SU-DHL-6 (cell line): ENCODE results near the gene EPHA4.

ENCODE experiments used
- H2AFZ ChIP-seq: fragments of 200-600 bp; sonication (generic); 2 replicates; pipeline ENCODE4 v1.6.1; 2014; ENCODE audit warnings: low read depth, mild to moderate bottlenecking, moderate library complexity, mixed read lengths, antibody characterized with exemption, low read length; ENCODE audit not compliant: severe bottlenecking
- H3F3A ChIP-seq: fragments of 200-600 bp; shearing (Covaris generic); 2 replicates; pipeline ENCODE4 v1.6.0; 2016; ENCODE audit warnings: antibody characterized with exemption, mild to moderate bottlenecking; ENCODE audit not compliant: insufficient read depth
- H3K27ac ChIP-seq: fragments of 200-600 bp; sonication (generic); 2 replicates; pipeline ENCODE4 v1.5.1; 2016; ENCODE audit warnings: low read depth, mild to moderate bottlenecking, low read length, moderate library complexity, mixed read lengths
- H3K27me3 ChIP-seq: fragments of 200-600 bp; sonication (generic), shearing (Covaris generic); 2 replicates; pipeline ENCODE4 v1.6.0; 2014; ENCODE audit warnings: mild to moderate bottlenecking, low read length
- H3K36me3 ChIP-seq: fragments of 200-600 bp; sonication (generic); 2 replicates; pipeline ENCODE4 v1.6.1; 2014; ENCODE audit warnings: mild to moderate bottlenecking, low read length, mixed read lengths
- H3K4me2 ChIP-seq: fragments of 300-600, 200-600 bp; shearing (Covaris generic), sonication (generic); 2 replicates; pipeline ENCODE4 v1.6.0; 2014; ENCODE audit warnings: low read length, low read depth, mild to moderate bottlenecking; ENCODE audit not compliant: poor library complexity, severe bottlenecking
- H3K4me3 ChIP-seq: fragments of 200-600 bp; sonication (generic); 2 replicates; pipeline ENCODE4 v1.5.1; 2014; ENCODE audit warnings: antibody characterized with exemption, low read length, mild to moderate bottlenecking, mixed read lengths; ENCODE audit not compliant: insufficient read depth, poor library complexity, severe bottlenecking
- H3K79me2 ChIP-seq: fragments of 200-600 bp; sonication (generic); 2 replicates; pipeline ENCODE4 v1.6.1; 2014; ENCODE audit warnings: mild to moderate bottlenecking, low read length, moderate library complexity; ENCODE audit not compliant: insufficient read depth
- H3K9ac ChIP-seq: fragments of 200-600 bp; sonication (generic); 2 replicates; pipeline ENCODE4 v1.7.0; 2014; ENCODE audit warnings: mild to moderate bottlenecking, low read length
- H3K9me2 ChIP-seq: fragments of 200-600 bp; sonication (generic); replicated peaks from 2 replicates; pipeline ENCODE4 v1.6.1; 2014; ENCODE audit warnings: low read length; ENCODE audit not compliant: insufficient read depth
- H3K9me3 ChIP-seq: fragments of 200-600 bp; sonication (generic); 2 replicates; pipeline ENCODE4 v1.6.1; 2014; ENCODE audit warnings: low read length, mixed read lengths; ENCODE audit not compliant: insufficient read depth
- H4K20me1 ChIP-seq: fragments of 200-600 bp; sonication (generic); 2 replicates; pipeline ENCODE4 v1.6.1; 2014; ENCODE audit warnings: low read depth, mild to moderate bottlenecking, antibody characterized with exemption, low read length, moderate library complexity, mixed read lengths
- EZH2phosphoT487 ChIP-seq: fragments of 200-600 bp; sonication (generic), shearing (Covaris generic); conservative IDR thresholded peaks from 2 replicates; pipeline ENCODE4 v1.6.1; 2018; ENCODE audit warnings: mild to moderate bottlenecking, antibody characterized with exemption, low read length, moderate library complexity, mixed read lengths
- TF ChIP-seq, protein P1 (sequence below): fragments of 200-600 bp; sonication (generic); IDR thresholded peaks from one replicate; pipeline ENCODE4 v1.5.1; 2017; ENCODE audit warnings: antibody characterized with exemption, mild to moderate bottlenecking, low read length, moderate library complexity; ENCODE audit not compliant: insufficient read depth, poor library complexity, severe bottlenecking

The EPHA4 gene

DNA sequence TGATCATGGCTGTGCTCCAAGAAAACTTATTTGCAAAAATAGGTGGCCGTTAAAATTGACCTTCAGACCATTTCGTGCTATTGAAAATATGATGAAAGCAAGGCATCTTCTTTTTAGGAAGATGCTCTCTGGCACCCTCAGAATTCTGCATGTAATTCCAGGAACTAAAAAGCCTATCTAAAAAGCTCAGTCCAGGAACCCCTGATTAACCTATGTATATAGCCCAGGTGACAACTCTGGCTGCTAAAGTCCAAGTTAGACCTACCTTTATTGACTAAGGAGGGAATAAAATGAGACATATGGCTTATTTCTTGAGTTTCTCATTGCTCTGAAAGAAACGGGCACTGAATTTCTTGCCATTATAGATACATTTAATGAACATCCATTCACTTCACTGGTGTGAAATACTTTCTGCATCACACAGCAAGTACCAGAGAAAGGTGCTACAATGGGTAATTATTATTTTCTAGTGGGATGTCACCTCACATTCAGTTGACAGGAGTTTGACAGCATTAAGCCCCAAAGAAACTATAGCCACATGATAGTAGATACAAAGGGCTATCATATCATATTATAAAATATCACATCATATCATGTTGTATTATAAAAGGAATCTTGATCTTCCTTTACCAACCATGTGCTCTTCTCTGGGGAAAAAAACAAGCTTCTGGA lies 83.8 kb downstream of the EPHA4 start:
- Histone ChIP-seq H3K9ac (no peak overlapping the region), H3K79me2 (no peaks in the 10 kb centered on the region), H3K9me2 (no peaks in the 10 kb centered on the region), H3K36me3 (no peaks in the 10 kb centered on the region), H2AFZ (no peak overlapping the region), H3K9me3 (no peaks in the 10 kb centered on the region), H3F3A (no peaks in the 10 kb centered on the region), H3K27ac (no peak overlapping the region), H3K4me3 (no peak overlapping the region), H3K4me2 (no peak overlapping the region), H3K27me3 (no peaks in the 10 kb centered on the region), H4K20me1 (no peaks in the 10 kb centered on the region)
- TF ChIP-seq, protein P1, sequence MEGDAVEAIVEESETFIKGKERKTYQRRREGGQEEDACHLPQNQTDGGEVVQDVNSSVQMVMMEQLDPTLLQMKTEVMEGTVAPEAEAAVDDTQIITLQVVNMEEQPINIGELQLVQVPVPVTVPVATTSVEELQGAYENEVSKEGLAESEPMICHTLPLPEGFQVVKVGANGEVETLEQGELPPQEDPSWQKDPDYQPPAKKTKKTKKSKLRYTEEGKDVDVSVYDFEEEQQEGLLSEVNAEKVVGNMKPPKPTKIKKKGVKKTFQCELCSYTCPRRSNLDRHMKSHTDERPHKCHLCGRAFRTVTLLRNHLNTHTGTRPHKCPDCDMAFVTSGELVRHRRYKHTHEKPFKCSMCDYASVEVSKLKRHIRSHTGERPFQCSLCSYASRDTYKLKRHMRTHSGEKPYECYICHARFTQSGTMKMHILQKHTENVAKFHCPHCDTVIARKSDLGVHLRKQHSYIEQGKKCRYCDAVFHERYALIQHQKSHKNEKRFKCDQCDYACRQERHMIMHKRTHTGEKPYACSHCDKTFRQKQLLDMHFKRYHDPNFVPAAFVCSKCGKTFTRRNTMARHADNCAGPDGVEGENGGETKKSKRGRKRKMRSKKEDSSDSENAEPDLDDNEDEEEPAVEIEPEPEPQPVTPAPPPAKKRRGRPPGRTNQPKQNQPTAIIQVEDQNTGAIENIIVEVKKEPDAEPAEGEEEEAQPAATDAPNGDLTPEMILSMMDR = no peak
- no peak for TF ChIP-seq EZH2phosphoT487

DNA sequence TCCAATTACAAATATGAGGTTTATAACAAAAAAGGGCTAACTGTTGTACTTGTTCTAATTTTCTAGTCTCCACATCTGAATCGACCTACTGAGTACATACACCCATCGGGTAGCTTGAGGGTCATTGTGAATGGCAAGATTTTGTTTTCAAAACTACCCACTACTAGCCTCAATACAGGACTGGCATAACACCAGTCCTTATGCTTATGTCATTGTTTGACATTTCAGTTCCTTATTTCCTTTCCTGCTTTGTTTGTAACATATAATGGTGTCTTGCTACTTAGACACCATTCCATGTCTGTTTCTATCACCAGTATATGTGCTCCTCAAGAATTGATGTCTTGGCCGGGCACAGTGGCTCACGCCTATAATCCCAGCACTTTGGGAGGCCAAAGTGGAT lies 86.0 kb downstream of the EPHA4 start:
- Histone ChIP-seq H3K9ac (no peak overlapping the region), H3K27me3 (no peaks in the 10 kb centered on the region), H4K20me1 (no peaks in the 10 kb centered on the region), H3K4me2 (no peak overlapping the region), H3K36me3 (no peaks in the 10 kb centered on the region), H3K9me2 (no peaks in the 10 kb centered on the region), H3K27ac (no peak overlapping the region), H2AFZ (no peak overlapping the region), H3K9me3 (no peaks in the 10 kb centered on the region), H3K79me2 (no peaks in the 10 kb centered on the region), H3K4me3 (no peak overlapping the region), H3F3A (no peaks in the 10 kb centered on the region)
- no peak for TF ChIP-seq EZH2phosphoT487
- TF ChIP-seq, protein P1 = no peak

DNA sequence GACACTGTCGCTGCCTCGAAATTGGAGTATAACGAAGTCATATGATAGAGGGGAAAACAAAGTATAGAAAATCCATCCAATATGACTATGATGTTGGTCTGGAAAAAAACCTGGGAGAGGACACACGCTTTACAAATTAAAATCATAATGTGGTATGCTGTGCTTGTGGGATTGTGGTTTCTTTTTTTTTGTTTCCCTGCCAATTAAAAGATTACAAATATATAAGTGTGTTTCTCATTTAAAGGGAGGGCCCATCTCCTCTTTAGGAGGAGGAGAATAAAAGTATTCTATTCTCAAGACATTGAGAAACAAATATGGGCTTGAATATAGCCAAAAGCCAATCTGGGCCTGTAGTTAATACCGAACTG lies 86.6 kb downstream of the EPHA4 start:
- Histone ChIP-seq H3K9me2 (no peaks in the 10 kb centered on the region), H3K27me3 (no peaks in the 10 kb centered on the region), H3K79me2 (no peaks in the 10 kb centered on the region), H3K27ac (no peak overlapping the region), H3K9me3 (no peaks in the 10 kb centered on the region), H3K9ac (no peak overlapping the region), H3K4me2 (no peak overlapping the region), H4K20me1 (no peaks in the 10 kb centered on the region), H3K36me3 (no peaks in the 10 kb centered on the region), H3K4me3 (no peak overlapping the region), H2AFZ (no peak overlapping the region), H3F3A (no peaks in the 10 kb centered on the region)
- TF ChIP-seq, protein P1 = no peak
- no peak for TF ChIP-seq EZH2phosphoT487
